GM23338 (cell line): Measurements from ENCODE around the gene AIM2.

Experiments used
- CREB1 ChIP-seq: fragments of 250-450 bp; sonication (Bioruptor Pico); IDR thresholded peaks from 2 replicates; pipeline ENCODE4 v1.5.0; 2020; ENCODE audit warnings: low read depth, mild to moderate bottlenecking, moderate library complexity
- EZH2 ChIP-seq: fragments of 200-600 bp; sonication (generic); IDR thresholded peaks from one replicate; pipeline ENCODE4 v1.8.0; 2017; ENCODE audit warnings: antibody characterized with exemption, mild to moderate bottlenecking, low read depth; ENCODE audit not compliant: unreplicated experiment
- EZH2phosphoT487 ChIP-seq: fragments of 200-600 bp; sonication (generic); IDR thresholded peaks from one replicate; pipeline ENCODE4 v1.8.1; 2018; ENCODE audit warnings: antibody characterized with exemption; ENCODE audit not compliant: unreplicated experiment
- ZNF331 ChIP-seq: fragments of 250-450 bp; sonication (Bioruptor Pico); IDR thresholded peaks from 2 replicates; pipeline ENCODE4 v1.5.0; 2020; ENCODE audit warnings: low read depth, mild to moderate bottlenecking, moderate library complexity
- TF ChIP-seq, protein P1 (sequence below), 2 experiments: fragments of 200-600 bp in 1 of 2; sonication (generic) in 1 of 2; conservative IDR thresholded peaks; 2 replicates each; pipeline versions ENCODE4 v1.5.1 to v1.6.1; 2016 to 2017; ENCODE audit warnings: antibody characterized with exemption in 2 of 2, low read depth in 2 of 2, mild to moderate bottlenecking in 2 of 2, moderate library complexity in 1 of 2
- TF ChIP-seq, protein P2 (sequence below): IDR thresholded peaks from one replicate; pipeline ENCODE4 v1.6.1; 2018; ENCODE audit warnings: antibody characterized with exemption; ENCODE audit not compliant: unreplicated experiment

DNA sequence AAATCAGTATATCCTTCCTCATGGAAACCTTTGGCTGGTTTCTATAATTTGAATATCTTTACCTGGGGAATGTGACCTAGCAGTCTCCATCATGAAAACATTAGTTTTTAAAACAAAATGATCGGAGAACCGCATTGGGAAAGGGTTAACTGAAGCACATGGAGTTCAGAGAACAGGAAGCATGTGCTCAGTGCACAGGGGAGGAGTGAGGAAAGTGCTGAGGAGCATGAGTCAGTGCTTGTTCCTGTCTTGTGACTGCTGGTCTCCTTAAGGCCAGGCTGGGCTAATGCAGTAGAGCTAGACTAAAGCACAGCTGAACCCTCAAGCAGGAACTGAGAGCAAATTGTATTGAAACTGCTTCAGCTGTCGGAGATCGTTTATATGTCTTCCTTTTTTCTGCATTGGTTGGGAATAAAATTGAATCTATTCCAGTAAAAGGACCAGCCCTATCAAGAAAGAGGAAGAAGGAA, 61.1 kb downstream of the AIM2 start:
- TF ChIP-seq, protein P1, sequence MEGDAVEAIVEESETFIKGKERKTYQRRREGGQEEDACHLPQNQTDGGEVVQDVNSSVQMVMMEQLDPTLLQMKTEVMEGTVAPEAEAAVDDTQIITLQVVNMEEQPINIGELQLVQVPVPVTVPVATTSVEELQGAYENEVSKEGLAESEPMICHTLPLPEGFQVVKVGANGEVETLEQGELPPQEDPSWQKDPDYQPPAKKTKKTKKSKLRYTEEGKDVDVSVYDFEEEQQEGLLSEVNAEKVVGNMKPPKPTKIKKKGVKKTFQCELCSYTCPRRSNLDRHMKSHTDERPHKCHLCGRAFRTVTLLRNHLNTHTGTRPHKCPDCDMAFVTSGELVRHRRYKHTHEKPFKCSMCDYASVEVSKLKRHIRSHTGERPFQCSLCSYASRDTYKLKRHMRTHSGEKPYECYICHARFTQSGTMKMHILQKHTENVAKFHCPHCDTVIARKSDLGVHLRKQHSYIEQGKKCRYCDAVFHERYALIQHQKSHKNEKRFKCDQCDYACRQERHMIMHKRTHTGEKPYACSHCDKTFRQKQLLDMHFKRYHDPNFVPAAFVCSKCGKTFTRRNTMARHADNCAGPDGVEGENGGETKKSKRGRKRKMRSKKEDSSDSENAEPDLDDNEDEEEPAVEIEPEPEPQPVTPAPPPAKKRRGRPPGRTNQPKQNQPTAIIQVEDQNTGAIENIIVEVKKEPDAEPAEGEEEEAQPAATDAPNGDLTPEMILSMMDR (conservative IDR thresholded peaks at IDR 0.05; ENCODE audit: low read depth in 2 of 2), result no peak
- no peak for TF ChIP-seq ZNF331 (CRISPR knock-in tag)
- TF ChIP-seq, protein P2, sequence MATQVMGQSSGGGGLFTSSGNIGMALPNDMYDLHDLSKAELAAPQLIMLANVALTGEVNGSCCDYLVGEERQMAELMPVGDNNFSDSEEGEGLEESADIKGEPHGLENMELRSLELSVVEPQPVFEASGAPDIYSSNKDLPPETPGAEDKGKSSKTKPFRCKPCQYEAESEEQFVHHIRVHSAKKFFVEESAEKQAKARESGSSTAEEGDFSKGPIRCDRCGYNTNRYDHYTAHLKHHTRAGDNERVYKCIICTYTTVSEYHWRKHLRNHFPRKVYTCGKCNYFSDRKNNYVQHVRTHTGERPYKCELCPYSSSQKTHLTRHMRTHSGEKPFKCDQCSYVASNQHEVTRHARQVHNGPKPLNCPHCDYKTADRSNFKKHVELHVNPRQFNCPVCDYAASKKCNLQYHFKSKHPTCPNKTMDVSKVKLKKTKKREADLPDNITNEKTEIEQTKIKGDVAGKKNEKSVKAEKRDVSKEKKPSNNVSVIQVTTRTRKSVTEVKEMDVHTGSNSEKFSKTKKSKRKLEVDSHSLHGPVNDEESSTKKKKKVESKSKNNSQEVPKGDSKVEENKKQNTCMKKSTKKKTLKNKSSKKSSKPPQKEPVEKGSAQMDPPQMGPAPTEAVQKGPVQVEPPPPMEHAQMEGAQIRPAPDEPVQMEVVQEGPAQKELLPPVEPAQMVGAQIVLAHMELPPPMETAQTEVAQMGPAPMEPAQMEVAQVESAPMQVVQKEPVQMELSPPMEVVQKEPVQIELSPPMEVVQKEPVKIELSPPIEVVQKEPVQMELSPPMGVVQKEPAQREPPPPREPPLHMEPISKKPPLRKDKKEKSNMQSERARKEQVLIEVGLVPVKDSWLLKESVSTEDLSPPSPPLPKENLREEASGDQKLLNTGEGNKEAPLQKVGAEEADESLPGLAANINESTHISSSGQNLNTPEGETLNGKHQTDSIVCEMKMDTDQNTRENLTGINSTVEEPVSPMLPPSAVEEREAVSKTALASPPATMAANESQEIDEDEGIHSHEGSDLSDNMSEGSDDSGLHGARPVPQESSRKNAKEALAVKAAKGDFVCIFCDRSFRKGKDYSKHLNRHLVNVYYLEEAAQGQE, result no peak
- no peak for TF ChIP-seq CREB1 (CRISPR knock-in tag)
- no peak for TF ChIP-seq EZH2phosphoT487
- no peak for TF ChIP-seq EZH2
